GM21381 (cell line): ENCODE data around the gene SEMA3A.
"Not testable (repeated sequence)": the region's sequence is repeated elsewhere in the genome, so short reads cannot be mapped to it uniquely, and the experiment has no call there.

ENCODE experiments used
- ATAC-seq: cut with Tn5 transposase; IDR thresholded peaks from one replicate; pipeline ENCODE4 v1.9.1; 2021; ENCODE audit warnings: mild to moderate bottlenecking, moderate library complexity; ENCODE audit not compliant: unreplicated experiment

Gene SEMA3A

GRCh38 chr7:84194484-84195271 lies at the start of gene SEMA3A:
Gene SEMA3A (minus strand): TSS chr7:84194789. CDS start chr7:84194586, 203 bp downstream.
- ATAC-seq: no peak

DNA sequence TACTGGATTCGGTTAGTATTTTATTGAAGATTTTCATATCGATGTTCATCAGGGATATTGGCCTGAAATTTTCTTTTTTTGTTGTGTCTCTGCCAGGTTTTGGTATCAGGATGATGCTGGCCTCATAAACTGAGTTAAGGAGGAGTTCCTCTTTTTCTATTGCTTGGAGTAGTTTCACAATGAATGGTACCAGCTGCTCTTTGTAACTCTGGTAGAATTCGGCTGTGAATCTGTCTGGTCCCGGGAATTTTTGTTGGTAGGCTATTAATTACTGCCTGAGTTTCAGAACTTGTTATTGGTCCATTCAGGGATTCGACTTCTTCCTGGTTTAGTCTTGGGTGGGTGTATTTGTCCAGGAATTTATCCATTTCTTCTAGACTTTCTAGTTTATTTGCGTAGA lies 48.4 kb upstream of the SEMA3A start:
- not testable (repeated sequence) for ATAC-seq

GRCh38 chr7:84238596-84238995 lies 44.0 kb upstream of the SEMA3A start:
- no peak for ATAC-seq

DNA sequence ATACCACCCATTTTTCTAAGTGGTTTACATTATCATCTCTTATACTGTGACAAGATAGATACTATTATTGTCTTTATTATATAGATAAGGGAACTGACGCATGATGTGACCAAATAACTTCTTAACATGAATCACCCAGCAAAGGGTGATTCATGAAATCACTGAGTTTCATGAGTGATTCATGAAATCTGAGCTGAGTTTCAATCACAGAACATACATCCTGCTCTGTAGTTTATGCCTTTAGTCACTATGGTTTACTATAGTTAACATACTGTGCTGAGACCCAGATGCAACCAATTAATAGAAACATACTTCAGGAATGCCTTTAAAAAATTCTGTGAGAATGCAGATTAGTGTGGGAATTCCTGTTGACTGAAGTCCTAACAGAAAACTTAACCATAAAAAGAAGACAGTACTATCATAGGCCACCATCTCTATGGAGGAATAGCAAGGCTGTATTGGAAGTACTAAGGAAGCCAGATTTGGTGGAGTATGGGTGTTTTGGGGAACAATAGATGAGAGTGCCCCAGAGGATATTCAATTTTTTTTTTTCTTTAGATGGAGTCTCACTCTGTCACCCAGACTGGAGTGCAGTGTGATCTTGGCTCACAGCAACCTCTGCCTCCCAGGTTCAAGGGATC lies 43.1 kb upstream of the SEMA3A start:
- no peak for ATAC-seq

DNA sequence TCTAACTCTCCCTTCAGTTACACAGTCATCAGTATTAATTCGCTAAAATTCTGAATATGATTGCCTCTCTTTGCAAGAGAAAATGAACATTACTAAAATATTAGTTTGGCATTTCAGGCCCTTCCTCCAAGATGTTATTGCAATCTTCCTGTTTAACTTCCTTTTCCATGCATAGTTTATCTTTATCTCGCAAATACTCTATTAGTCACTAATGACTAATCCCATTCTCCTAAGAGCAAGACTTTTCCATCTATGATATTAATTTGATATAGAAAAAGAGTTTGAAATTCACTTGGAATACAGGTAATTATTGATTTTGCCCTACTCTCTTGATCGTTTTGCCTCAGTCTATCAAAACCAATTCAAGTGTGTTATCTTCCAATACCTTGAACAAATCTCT lies 41.8 kb upstream of the SEMA3A start:
- ATAC-seq: no peak

- ATAC-seq: no peak
Measured at GRCh38 chr7:84232646-84233045, 38.1 kb upstream of the SEMA3A start.

- no peak for ATAC-seq
Measured at GRCh38 chr7:84231157-84231556, 36.6 kb upstream of the SEMA3A start.

DNA sequence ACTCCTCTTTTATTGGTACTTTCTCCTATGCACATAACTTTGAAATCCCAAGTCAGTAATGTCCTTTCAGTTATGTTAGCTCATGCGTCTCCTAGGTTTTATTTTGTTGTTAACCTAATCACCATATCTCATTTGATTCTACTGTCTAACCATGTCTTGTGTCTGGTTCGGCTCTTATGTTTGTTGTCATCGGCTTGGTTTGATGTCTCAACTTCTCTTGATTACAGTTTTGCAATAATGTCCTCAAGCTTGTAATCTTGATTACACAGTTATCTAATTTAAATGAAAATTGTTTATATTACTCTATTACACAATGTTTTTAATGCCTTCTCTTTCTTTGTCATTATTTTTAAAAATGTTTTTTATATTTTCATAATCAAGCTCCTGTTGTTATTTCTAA lies 35.9 kb upstream of the SEMA3A start:
- ATAC-seq: no peak

- ATAC-seq: no peak
Measured at GRCh38 chr7:84228526-84228925, 33.9 kb upstream of the SEMA3A start.

DNA sequence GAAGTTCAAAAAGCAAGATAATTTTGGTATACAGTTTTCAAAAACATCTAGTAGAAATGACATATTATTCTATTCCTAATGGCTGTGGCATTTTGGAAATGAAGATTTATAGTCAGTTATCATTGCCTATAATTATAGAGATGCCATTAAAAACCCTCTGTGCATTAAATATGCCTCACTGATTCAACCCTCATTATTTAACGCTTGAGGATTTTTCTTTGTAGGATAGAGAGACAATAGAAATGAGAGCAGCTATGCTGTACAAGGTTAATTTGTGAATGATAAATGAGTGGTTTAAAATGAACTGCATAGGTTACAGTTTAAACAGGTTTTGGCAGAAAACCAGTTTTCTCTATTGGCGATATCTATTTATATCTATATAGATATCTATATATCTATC lies 32.2 kb upstream of the SEMA3A start:
- no peak for ATAC-seq

- ATAC-seq: no peak
Measured at GRCh38 chr7:84224505-84224904, 29.9 kb upstream of the SEMA3A start.

DNA sequence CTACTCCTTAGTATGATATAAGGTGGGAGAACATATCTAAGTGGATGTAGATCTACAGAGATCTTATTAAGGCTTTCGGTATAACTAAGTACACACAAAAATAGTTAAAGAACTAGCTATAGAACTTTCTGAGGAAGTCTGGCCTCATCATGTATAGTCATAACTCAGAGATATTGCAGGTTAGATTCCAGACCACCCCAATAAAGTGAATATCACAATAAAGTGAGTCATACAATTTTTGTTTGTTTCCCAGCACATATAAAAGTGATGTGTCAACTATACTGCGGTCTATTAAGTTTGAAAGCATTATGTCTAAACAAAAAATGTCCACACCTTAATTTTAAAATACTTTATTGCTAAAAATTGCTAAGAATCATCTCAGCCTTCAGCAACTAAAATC lies 24.7 kb upstream of the SEMA3A start:
- ATAC-seq: no peak

DNA sequence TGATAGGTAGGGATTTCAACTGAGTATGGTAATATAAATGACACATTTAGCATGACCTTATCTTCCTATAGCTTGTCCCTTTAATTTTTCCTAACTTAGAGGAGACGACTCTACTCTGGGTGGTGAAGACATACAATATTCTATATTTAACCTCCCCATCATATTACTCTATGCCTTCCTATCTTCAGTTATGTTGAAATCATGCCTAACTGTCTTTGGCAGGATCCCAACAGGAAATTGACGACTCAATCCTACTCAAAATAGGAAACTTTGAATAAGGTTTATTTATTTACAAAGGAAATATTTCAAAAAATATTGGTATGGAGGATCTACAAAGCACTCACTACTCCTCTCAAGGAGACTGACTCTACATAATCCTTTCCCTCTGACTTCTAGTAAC lies 24.1 kb upstream of the SEMA3A start:
- no peak for ATAC-seq

DNA sequence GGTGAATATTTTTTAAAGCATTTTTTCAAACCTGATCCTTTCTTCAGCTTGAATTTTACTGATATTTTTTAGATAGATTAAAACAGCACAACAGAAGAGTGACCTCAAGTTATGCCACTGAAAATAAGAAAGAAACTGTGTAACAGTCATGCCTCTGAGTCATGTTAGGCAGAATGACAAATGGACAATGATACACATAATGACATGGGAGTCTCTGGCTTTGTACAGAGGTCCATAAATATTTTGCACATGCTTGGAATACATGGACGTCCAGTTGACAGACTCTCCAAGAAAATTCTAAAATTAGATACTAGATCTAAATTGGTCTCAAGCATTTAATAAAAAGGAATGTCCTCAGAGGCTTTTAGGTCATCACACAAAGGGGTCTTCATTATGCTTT lies 21.9 kb upstream of the SEMA3A start:
- no peak for ATAC-seq

DNA sequence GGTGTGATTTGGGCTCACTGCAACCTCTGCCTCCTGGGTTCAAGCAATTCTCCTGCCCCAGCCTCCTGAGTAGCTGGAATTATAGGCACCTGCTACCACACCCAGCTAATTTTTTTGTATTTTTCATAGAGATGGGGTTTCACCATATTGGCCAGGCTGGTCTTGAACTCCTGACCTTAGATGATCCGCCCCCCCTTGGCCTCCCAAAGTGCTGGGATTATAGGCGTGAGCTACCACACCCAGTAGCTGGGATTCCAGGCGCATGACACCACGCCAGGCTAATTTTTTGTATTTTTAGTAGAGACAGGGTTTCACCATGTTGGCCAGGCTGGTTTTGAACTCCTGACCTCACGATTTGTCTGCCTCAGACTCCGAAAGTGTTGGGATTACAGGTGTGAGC lies 20.2 kb upstream of the SEMA3A start:
- not testable (repeated sequence) for ATAC-seq

- ATAC-seq: no peak
Measured at GRCh38 chr7:84210301-84210700, 15.7 kb upstream of the SEMA3A start.

DNA sequence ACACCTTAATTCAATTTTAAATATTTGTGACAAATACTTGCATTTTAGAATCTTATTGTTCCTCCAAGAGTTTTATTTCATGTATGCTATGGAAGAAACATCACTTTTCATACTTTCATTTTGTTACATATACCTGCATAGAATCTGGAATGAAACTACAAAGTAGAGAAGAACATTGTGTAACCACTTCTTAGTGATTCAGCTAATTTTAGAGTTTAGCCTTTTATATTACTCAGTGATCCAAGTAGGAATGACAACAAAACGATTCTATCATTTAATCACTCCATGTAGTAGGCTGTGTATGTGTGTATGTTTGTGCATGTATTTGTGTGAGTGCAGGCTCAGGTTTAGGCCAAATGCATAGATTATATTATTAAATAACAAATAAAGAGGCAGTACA lies 14.4 kb upstream of the SEMA3A start:
- no peak for ATAC-seq

DNA sequence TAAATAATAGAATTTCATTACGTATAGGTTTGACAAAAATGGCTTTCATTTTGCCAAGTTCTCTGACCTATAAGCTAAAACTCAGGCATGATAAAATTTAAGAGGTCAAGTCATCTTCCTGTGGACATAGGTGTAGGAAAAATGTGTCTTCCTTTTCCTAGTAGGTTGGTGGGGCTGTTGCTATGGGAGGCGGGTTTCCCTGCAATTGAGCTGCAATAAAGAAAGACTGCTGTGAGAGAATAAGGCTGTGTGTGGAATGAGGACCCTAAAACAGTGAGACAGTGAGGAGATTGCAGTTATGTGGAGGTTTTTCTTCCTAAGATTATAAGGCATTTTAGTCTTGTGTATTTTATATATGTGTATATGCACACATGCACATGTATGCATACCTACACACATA lies 13.0 kb upstream of the SEMA3A start:
- no peak for ATAC-seq

GRCh38 chr7:84207025-84207424 lies 12.4 kb upstream of the SEMA3A start:
- no peak for ATAC-seq

DNA sequence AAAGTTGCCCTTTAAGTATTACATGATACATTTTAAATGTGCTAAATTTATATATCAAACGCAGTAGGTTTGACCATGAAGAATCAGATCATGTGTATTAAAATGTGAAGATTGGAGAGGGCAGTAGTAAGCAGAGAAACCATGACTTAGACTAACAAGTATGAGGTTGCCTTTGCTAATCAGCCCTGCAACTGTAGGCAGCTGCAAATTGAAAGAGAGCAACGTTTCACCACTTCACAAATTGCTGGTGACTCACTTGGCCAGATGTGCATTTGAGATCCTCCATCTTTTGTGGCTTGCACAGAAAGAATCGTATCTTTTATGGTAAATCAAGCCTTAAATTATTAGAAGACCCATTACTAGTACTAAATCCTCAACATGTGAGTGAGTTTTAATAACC lies 10.1 kb upstream of the SEMA3A start:
- no peak for ATAC-seq

DNA sequence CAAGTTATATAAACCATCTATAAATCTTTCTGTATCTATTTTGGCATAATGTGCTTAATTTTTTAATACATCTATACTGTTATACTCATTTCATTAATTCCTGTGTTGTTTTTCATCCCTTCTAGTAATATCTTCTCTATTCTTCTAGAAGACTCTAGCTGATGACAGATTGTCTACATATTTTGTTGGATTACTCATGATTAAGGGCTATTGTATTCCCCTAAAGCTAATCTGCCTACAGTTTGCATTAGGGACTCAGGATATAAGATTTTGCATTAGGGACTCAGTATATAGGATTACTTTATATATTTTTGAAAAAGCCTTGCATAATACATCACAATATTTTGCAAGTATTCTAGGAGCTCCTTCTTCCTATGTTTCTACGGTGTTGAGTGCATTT lies 8.3 kb upstream of the SEMA3A start:
- no peak for ATAC-seq

DNA sequence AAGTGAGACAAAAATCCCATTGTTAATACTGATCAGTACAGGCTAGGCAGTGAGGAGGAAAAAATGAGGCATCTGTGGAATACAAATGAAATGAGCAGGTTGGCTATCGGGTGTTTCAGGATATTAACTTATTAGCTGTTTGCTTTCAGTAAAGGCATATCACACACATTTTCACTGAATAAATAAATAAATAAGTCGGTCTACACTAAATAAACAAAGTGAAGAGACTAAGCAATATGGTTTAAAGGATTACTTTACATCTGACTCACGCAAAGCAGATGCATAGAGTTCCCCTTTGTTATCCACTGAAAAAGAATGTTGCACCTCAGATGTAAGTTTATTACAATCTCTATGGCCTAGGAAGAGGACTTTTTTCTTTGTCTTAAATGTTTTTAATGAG lies 6.3 kb upstream of the SEMA3A start:
- no peak for ATAC-seq

- no peak for ATAC-seq
Measured at GRCh38 chr7:84199216-84199615, 4.6 kb upstream of the SEMA3A start.
